Measurements from ENCODE around the gene ROPN1L.

DNA sequence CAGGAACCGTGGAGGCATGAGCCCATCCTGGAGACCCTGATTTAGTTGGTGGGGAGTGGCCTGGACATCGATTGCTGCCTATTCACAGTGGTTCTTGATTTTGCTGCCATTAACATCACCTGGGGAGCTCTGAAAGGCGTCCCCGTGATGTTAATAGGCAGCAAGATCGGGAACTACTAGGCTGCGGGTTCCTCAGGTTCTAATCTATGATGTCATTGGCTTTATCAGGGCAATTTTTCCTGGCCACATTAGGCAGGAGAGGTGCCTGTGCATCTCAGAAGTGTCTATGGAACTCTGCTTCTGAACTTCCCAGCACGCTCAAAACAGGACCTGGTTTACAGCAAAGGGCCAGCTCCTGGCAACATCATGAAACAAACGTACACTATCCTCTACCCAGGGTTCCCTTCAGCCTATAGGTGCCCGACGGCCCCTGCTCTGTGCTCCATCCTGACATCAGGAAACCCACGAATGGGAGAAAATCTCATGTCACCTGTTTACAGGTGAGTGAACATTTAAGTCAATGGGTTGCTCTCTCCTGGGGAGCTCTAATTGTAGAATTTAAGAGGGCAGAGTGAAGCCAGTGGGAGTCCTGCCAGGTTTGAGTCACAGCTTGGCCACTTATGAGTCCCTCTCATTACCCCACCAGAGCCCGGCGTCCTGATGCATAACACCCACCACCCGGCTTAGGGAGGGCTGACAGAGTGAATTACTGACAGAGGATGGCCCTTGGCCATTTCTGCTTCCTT is 49.4 kb downstream of the ROPN1L start:
- TF ChIP-seq EP300 (conservative IDR thresholded peaks at IDR 0.05; ENCODE audit: poor library complexity, severe bottlenecking) (no peak), CTCF (IDR thresholded peaks at IDR 0.05; ENCODE audit: poor library complexity, severe bottlenecking) (no peak), POLR2AphosphoS5 (IDR thresholded peaks at IDR 0.05) (no peak), EZH2 (IDR thresholded peaks at IDR 0.05; ENCODE audit: borderline replicate concordance, insufficient read depth, low read length, poor library complexity, severe bottlenecking) (no peak), TAF1 (IDR thresholded peaks at IDR 0.05; ENCODE audit: low read depth) (no peak)
